GM12878 (cell line): ENCODE measurements around the gene IFIT2. TPM values are rescaled to one million over a fixed set of nuclear protein-coding genes. Genes with fewer than 3 reads are reported as not detected.

Experiments
- ATAC-seq: fragments of 200-7000 bp; cut with Tn5 transposase; 3 replicates; pipeline ENCODE4 v1.9.1; 2020; ENCODE audit warnings: mild to moderate bottlenecking, moderate library complexity
- BruUV-seq: library from RNA; stranded (reverse); fragments of 400-500 nt; replicated peaks from 2 replicates; lab custom pipeline; 2021; lab: Mats Ljungman, UMichigan
- CTCF ChIA-PET: fragments of 300-600 bp; sonication (Branson Sonifier 250); formaldehyde crosslinking; extraction: SDS; loops from one replicate; lab custom pipeline; 2021; ENCODE audit warnings: inconsistent platforms; lab: Yijun Ruan, JAX
- POLR2A ChIA-PET: fragments of 350-600 bp; formaldehyde crosslinking; extraction: SDS; loops from one replicate; lab custom pipeline; 2021; ENCODE audit warnings: inconsistent platforms; lab: Charles Lee
- RAD21 ChIA-PET: fragments of 300-600 bp; sonication (Branson Sonifier 250); formaldehyde crosslinking; loops from one replicate; lab custom pipeline; 2023; ENCODE audit warnings: antibody characterized with exemption; ENCODE audit not compliant: unreplicated experiment; lab: Charles Lee
- SMC1A ChIA-PET: fragments of 300-600 bp; sonication (Branson Sonifier 250); formaldehyde crosslinking; loops from one replicate; lab custom pipeline; 2023; ENCODE audit not compliant: unreplicated experiment, uncharacterized antibody; lab: Charles Lee
- DNase-seq: peaks from one replicate; pipeline ENCODE4 v3.0.0-alpha.2; 2011; ENCODE audit warnings: low read depth, low spot score
- FAIRE-seq: peaks from 3 replicates; lab custom pipeline; 2011; peaks lifted over from hg19 to GRCh38; lab: Jason Lieb, UNC
- H2AFZ ChIP-seq: 2 replicates; pipeline ENCODE4 v1.6.0; 2011; ENCODE audit warnings: low read depth, low read length, control low read depth; ENCODE audit not compliant: control insufficient read depth
- H3K27ac ChIP-seq: 2 replicates; pipeline ENCODE4 v1.5.1; 2011; ENCODE audit warnings: control low read depth; ENCODE audit not compliant: control insufficient read depth, insufficient read depth
- H3K27me3 ChIP-seq, 2 experiments: replicated peaks in 1 of 2; 2 replicates each; pipeline versions ENCODE4 v1.6.0 to v1.6.1; 2011; ENCODE audit warnings: low read length in 1 of 2; ENCODE audit not compliant: control insufficient read depth in 2 of 2, insufficient read depth in 2 of 2
- H3K36me3 ChIP-seq, 2 experiments: 2 replicates each; pipeline ENCODE4 v1.5.1; 2011; ENCODE audit warnings: low read length in 1 of 2; ENCODE audit not compliant: control insufficient read depth in 2 of 2, insufficient read depth in 2 of 2
- H3K4me1 ChIP-seq: 2 replicates; pipeline ENCODE4 v1.6.1; 2011; ENCODE audit warnings: mild to moderate bottlenecking, low read length, moderate library complexity, mixed read lengths; ENCODE audit not compliant: control insufficient read depth, insufficient read depth
- H3K4me2 ChIP-seq: 2 replicates; pipeline ENCODE4 v1.6.0; 2011; ENCODE audit warnings: control low read depth; ENCODE audit not compliant: control insufficient read depth, insufficient read depth
- H3K4me3 ChIP-seq: fragments of 200-600 bp; sonication (generic); 2 replicates; pipeline ENCODE4 v1.5.1; 2016
- H3K79me2 ChIP-seq: 2 replicates; pipeline ENCODE4 v1.6.0; 2011; ENCODE audit warnings: low read length; ENCODE audit not compliant: control insufficient read depth, insufficient read depth
- H3K9ac ChIP-seq: 2 replicates; pipeline ENCODE4 v1.8.0; 2011; ENCODE audit warnings: low read length, control low read depth, mixed read lengths; ENCODE audit not compliant: control insufficient read depth, insufficient read depth
- H3K9me3 ChIP-seq: replicated peaks from 3 replicates; pipeline ENCODE4 v1.5.1; 2011; ENCODE audit warnings: mild to moderate bottlenecking, low read length; ENCODE audit not compliant: control insufficient read depth, insufficient read depth
- H4K20me1 ChIP-seq: 2 replicates; pipeline ENCODE4 v1.6.0; 2011; ENCODE audit not compliant: control insufficient read depth, insufficient read depth
- BMI1 ChIP-seq: fragments of 450-650 bp; IDR thresholded peaks from 2 replicates; pipeline ENCODE4 v1.6.1; 2016; ENCODE audit warnings: mild to moderate bottlenecking, moderate library complexity, borderline replicate concordance
- CEBPB ChIP-seq, 2 experiments: fragments of 150-350 bp in 1 of 2; IDR thresholded peaks; 2 replicates each; pipeline ENCODE4 v1.6.1; 2012 to 2014; ENCODE audit warnings: low read depth in 2 of 2, low read length in 2 of 2, borderline replicate concordance in 1 of 2, inconsistent platforms in 1 of 2
- HDAC2 ChIP-seq: fragments of 200-600 bp; sonication (generic); IDR thresholded peaks from 2 replicates; pipeline ENCODE4 v1.6.1; 2017
- MXI1 ChIP-seq: fragments of 150-350 bp; IDR thresholded peaks from 2 replicates; pipeline ENCODE4 v1.6.1; 2011; ENCODE audit warnings: low read depth, mild to moderate bottlenecking, inconsistent platforms, low read length, improper control_type of control experiment
- TAF1 ChIP-seq: IDR thresholded peaks from 2 replicates; pipeline ENCODE4 v1.6.1; 2011; ENCODE audit warnings: mild to moderate bottlenecking, low read depth, low read length, borderline replicate concordance
- ZBTB40 ChIP-seq: fragments of 450-650 bp; IDR thresholded peaks from 2 replicates; pipeline ENCODE4 v1.6.1; 2016; ENCODE audit warnings: mild to moderate bottlenecking, moderate library complexity, borderline replicate concordance
- WGBS: methylation state at CpG from one replicate; pipeline ENCODE4 v1.1.6; 2016; ENCODE audit warnings: low lambda C conversion rate; ENCODE audit not compliant: insufficient replicate concordance, insufficient coverage; ENCODE audit errors: missing lambda C conversion rate; 5-methylcytosine and 5-hydroxymethylcytosine counted together
- in situ Hi-C: fragments of 300-500 bp; cut with MboI; formaldehyde crosslinking; loops from 9 replicates; pipeline ENCODE4 v1.14.3; 2018; ENCODE audit warnings: mixed read lengths
- intact Hi-C: fragments of 100-400 bp; cut with micrococcal nuclease; formaldehyde crosslinking; loops from one replicate; pipeline ENCODE4 v1.14.2; 2022; ENCODE audit not compliant: unreplicated experiment
- polyA plus RNA-seq, 11 experiments: library from polyadenylated mRNA; depleted of rRNA in 4 of 11; unstranded in 6 of 11; stranded (reverse) in 5 of 11; fragments of >200 nt; fragmentation: Nextera tagmentation in 4 of 11; fragmentation: Illumina TruSeq in 1 of 11; extraction: Ambion mirVana in 4 of 11; extraction: Trizol in 1 of 11; gene quantifications; 1 replicate in 1 of 11; 2 replicates in 10 of 11; pipeline versions ENCODE4 v1.2.1 to v1.2.3, GENCODE V29; 2011 to 2016; ENCODE audit warnings: inconsistent platforms in 2 of 11, missing spikeins in 2 of 11, low read depth in 1 of 11
- total RNA-seq, 4 experiments: library from RNA; depleted of rRNA in 3 of 4; stranded (reverse); fragments of >200 nt in 3 of 4; fragmentation: Illumina TruSeq in 1 of 4; extraction: Trizol in 1 of 4; gene quantifications; 2 replicates each; pipeline versions ENCODE4 v1.2.1 to v1.2.3, GENCODE V29; 2013 to 2021

IFIT2 gene
- total and polyA plus RNA-seq, 10 of the 15 experiments (the other 5 are each of a cell fraction or from before 2014, with no cell fraction given): 5.2 to 14.8 (median 9.7) TPM

- BruUV-seq: no TSS peak
- H3K79me2 ChIP-seq: peaks cover 23% of the 10 kb centered on the region
- no peak for TF ChIP-seq TAF1
- intact Hi-C loops (no loop called here), in situ Hi-C loops (no loop called here)
- no peak overlapping the region for H2AFZ ChIP-seq
- SMC1A ChIA-PET: interaction anchor here (0.9 to 9.1 kb wide), 10 partner anchors 20 to 85 kb away, joined by 3 to 98 read pairs (median 4); partner anchors contain the start of gene IFIT3
- H3K9me3 ChIP-seq: no peaks in the 10 kb centered on the region
- no peaks in the 10 kb centered on the region for H4K20me1 ChIP-seq
- RAD21 ChIA-PET: interaction anchor here (0.8 to 6.5 kb wide), 5 partner anchors 23 to 88 kb away, joined by 3 to 68 read pairs (median 3); partner anchors contain the start of genes IFIT1 and IFIT3
- no peaks in the 10 kb centered on the region for H3K27me3 ChIP-seq
- H3K9ac ChIP-seq: no peak overlapping the region
- peak overlapping the region; percentile 94 for H3K4me2 ChIP-seq
- H3K36me3 ChIP-seq: 0 out of 4 replicates have a peak, but pooled peaks cover 0 to 2% of the 10 kb centered on the region in 2 experiments
- POLR2A ChIA-PET: interaction anchor here (1.8 kb wide), 1 partner anchor 65 kb away, joined by 9 read pairs; no protein-coding TSS in a partner anchor
- CTCF ChIA-PET: interaction anchor here (1.1 to 7.4 kb wide), 8 partner anchors 11 to 110 kb away, joined by 3 to 95 read pairs (median 4); partner anchors contain the start of genes IFIT1 and IFIT5
- H3K4me1 ChIP-seq: peaks cover 3% of the 10 kb centered on the region
- no peak for FAIRE-seq
- ATAC-seq: no peak
- WGBS: 95% methylated on average over 2 of the region's 2 CpGs
- H3K4me3 ChIP-seq: no peak overlapping the region
- H3K27ac ChIP-seq: no peak overlapping the region
- DNase-seq: no peak
These were observed 2.6 kb downstream of the IFIT2 start for GRCh38 chr10:89304446-89304845.

GRCh38 chr10:89304925-89305324, 3.1 kb downstream of the IFIT2 start:
- H3K27ac ChIP-seq: no peak overlapping the region
- H3K9ac ChIP-seq: no peak overlapping the region
- ChIA-PET RAD21 (interaction anchor here (0.8 to 6.5 kb wide), 5 partner anchors 13 to 109 kb away, joined by 3 to 68 read pairs (median 3); partner anchors contain the start of genes IFIT3 and IFIT5), CTCF (interaction anchor here (1.1 to 7.4 kb wide), 10 partner anchors 10 to 109 kb away, joined by 3 to 95 read pairs (median 4); partner anchors contain the start of genes IFIT1, IFIT3 and IFIT5), SMC1A (interaction anchor here (0.9 to 9.1 kb wide), 12 partner anchors 11 to 116 kb away, joined by 3 to 98 read pairs (median 3); partner anchors contain the start of gene IFIT3), POLR2A (no interaction called here)
- FAIRE-seq: no peak
- intact Hi-C loops: no loop called here
- BruUV-seq: no TSS peak
- no peaks in the 10 kb centered on the region for H3K27me3 ChIP-seq
- H3K9me3 ChIP-seq: no peaks in the 10 kb centered on the region
- H2AFZ ChIP-seq: no peak overlapping the region
- in situ Hi-C loops: no loop called here
- H3K4me1 ChIP-seq: peaks cover 3% of the 10 kb centered on the region
- H3K36me3 ChIP-seq: 0 out of 4 replicates have a peak, but pooled peaks cover 0 to 2% of the 10 kb centered on the region in 2 experiments
- H3K4me2 ChIP-seq: no peak overlapping the region
- TF ChIP-seq CEBPB (IDR thresholded peaks at IDR 0.05; ENCODE audit: borderline replicate concordance in 1 of 2, low read depth in 2 of 2, low read length in 2 of 2) (no peak), MXI1 (no peak), BMI1 (no peak), TAF1 (no peak), ZBTB40 (no peak), HDAC2 (no peak)
- no peaks in the 10 kb centered on the region for H4K20me1 ChIP-seq
- ATAC-seq: no peak
- DNase-seq: no peak
- H3K4me3 ChIP-seq: no peak overlapping the region
- peaks cover 23% of the 10 kb centered on the region for H3K79me2 ChIP-seq
